HepG2 (cell line): Measurements from ENCODE around the gene C19orf73. TPM values are rescaled to one million over a fixed set of nuclear protein-coding genes. Genes with fewer than 3 reads are reported as not detected.

Experiments used
- ARNT ChIP-seq: fragments of 450-650 bp; IDR thresholded peaks from 2 replicates; pipeline ENCODE4 v1.6.1; 2017
- DR1 ChIP-seq: sonication (generic); formaldehyde crosslinking; IDR thresholded peaks from 2 replicates; pipeline ENCODE4 v1.8.0; 2021; ENCODE audit warnings: mild to moderate bottlenecking, missing genetic modification reagents, inconsistent platforms
- FOSL1 ChIP-seq: sonication (generic); formaldehyde crosslinking; IDR thresholded peaks from 2 replicates; pipeline ENCODE4 v1.9.0; 2021; ENCODE audit warnings: missing genetic modification reagents, borderline replicate concordance
- FOSL2 ChIP-seq: sonication (generic); formaldehyde crosslinking; IDR thresholded peaks from 2 replicates; pipeline ENCODE4 v1.4.0; 2020; ENCODE audit warnings: missing genetic modification reagents
- HNF4A ChIP-seq: sonication (generic); formaldehyde crosslinking; IDR thresholded peaks from 2 replicates; pipeline ENCODE4 v1.4.0; 2020; ENCODE audit warnings: missing genetic modification reagents
- IRF1 ChIP-seq: sonication (generic); formaldehyde crosslinking; IDR thresholded peaks from 2 replicates; pipeline ENCODE4 v1.4.0; 2020; ENCODE audit warnings: low read depth, mild to moderate bottlenecking, missing genetic modification reagents
- ISL2 ChIP-seq: sonication (generic); formaldehyde crosslinking; IDR thresholded peaks from 2 replicates; pipeline ENCODE4 v1.5.0; 2020; ENCODE audit warnings: missing genetic modification reagents
- MLLT10 ChIP-seq: sonication (generic); formaldehyde crosslinking; IDR thresholded peaks from 2 replicates; pipeline ENCODE4 v1.4.0; 2020; ENCODE audit warnings: missing genetic modification reagents
- NCOA2 ChIP-seq: sonication (generic); formaldehyde crosslinking; IDR thresholded peaks from 2 replicates; pipeline ENCODE4 v1.8.0; 2022; ENCODE audit warnings: inconsistent platforms
- NFKB2 ChIP-seq: sonication (generic); formaldehyde crosslinking; IDR thresholded peaks from 2 replicates; pipeline ENCODE4 v1.4.0; 2020; ENCODE audit warnings: missing genetic modification reagents, borderline replicate concordance
- SCMH1 ChIP-seq: sonication (generic); formaldehyde crosslinking; IDR thresholded peaks from 2 replicates; pipeline ENCODE4 v1.9.0; 2021; ENCODE audit warnings: missing genetic modification reagents, mild to moderate bottlenecking, borderline replicate concordance
- YY1 ChIP-seq: IDR thresholded peaks from 2 replicates; pipeline ENCODE4 v1.6.1; 2011; ENCODE audit warnings: low read length, low read depth, moderate library complexity, mild to moderate bottlenecking; ENCODE audit not compliant: insufficient read depth, insufficient replicate concordance
- ZNF205 ChIP-seq: IDR thresholded peaks from 2 replicates; pipeline ENCODE4 v1.6.1; 2018; ENCODE audit warnings: missing biosample characterization, missing genetic modification reagents
- ZNF280D ChIP-seq: sonication (generic); formaldehyde crosslinking; IDR thresholded peaks from 2 replicates; pipeline ENCODE4 v1.5.1; 2020; ENCODE audit warnings: mild to moderate bottlenecking, missing genetic modification reagents
- ZNF367 ChIP-seq: sonication (generic); formaldehyde crosslinking; IDR thresholded peaks from 2 replicates; pipeline ENCODE4 v1.4.0; 2020; ENCODE audit warnings: missing genetic modification reagents, borderline replicate concordance
- ZNF383 ChIP-seq: sonication (generic); formaldehyde crosslinking; IDR thresholded peaks from 2 replicates; pipeline ENCODE4 v1.4.0; 2020; ENCODE audit warnings: missing genetic modification reagents, mild to moderate bottlenecking, borderline replicate concordance
- ZNF451 ChIP-seq: sonication (generic); formaldehyde crosslinking; IDR thresholded peaks from 2 replicates; pipeline ENCODE4 v1.5.0; 2020; ENCODE audit warnings: mild to moderate bottlenecking, missing genetic modification reagents
- ZNF546 ChIP-seq: sonication (generic); formaldehyde crosslinking; conservative IDR thresholded peaks from 2 replicates; pipeline ENCODE4 v1.8.1; 2023; ENCODE audit warnings: mild to moderate bottlenecking, missing genetic modification reagents
- ZNF569 ChIP-seq: sonication (generic); formaldehyde crosslinking; IDR thresholded peaks from 2 replicates; pipeline ENCODE4 v1.5.0; 2020; ENCODE audit warnings: mild to moderate bottlenecking, missing genetic modification reagents, moderate library complexity, borderline replicate concordance
- ZNF660 ChIP-seq: sonication (generic); formaldehyde crosslinking; IDR thresholded peaks from 2 replicates; pipeline ENCODE4 v1.5.1; 2020; ENCODE audit warnings: mild to moderate bottlenecking, low read depth, missing genetic modification reagents, borderline replicate concordance
- ZNF770 ChIP-seq: sonication (generic); formaldehyde crosslinking; IDR thresholded peaks from 2 replicates; pipeline ENCODE4 v1.5.0; 2020; ENCODE audit warnings: mild to moderate bottlenecking, missing genetic modification reagents
- polyA plus RNA-seq, 8 experiments: library from polyadenylated mRNA; depleted of rRNA in 3 of 8; stranded (reverse) in 7 of 8; unstranded in 1 of 8; fragments of >200 nt; fragmentation: Illumina TruSeq in 4 of 8; extraction: Trizol in 4 of 8; gene quantifications; 2 replicates each; pipeline versions ENCODE4 v1.2.1 to v1.2.3, GENCODE V29; 2011 to 2016; ENCODE audit warnings: low read depth in 4 of 8, missing spikeins in 1 of 8, mixed read lengths in 1 of 8; ENCODE audit not compliant: insufficient read depth in 1 of 8
- total RNA-seq, 5 experiments: library from RNA; depleted of rRNA; stranded (reverse); fragments of >200 nt; fragmentation: Illumina TruSeq; extraction: Trizol; gene quantifications; 2 replicates each; pipeline ENCODE4 v1.2.3, GENCODE V29; 2016; ENCODE audit warnings: low read depth in 1 of 5

C19orf73 gene
- total and polyA plus RNA-seq, 2 of the 13 experiments (the other 11 are each of a cell fraction or from before 2014, with no cell fraction given), result 1.4 to 1.5 TPM

GRCh38 chr19:49118565-49119410, at the start of gene C19orf73 (continued):
- TF ChIP-seq IRF1 (CRISPR knock-in tag) (0 out of 2 replicates have a peak, but pooled peaks have one; percentile 22), ISL2 (peak; percentile 62; the same call in 1 of the 2 replicates), DR1 (CRISPR knock-in tag) (no peak), ZNF569 (CRISPR knock-in tag) (0 out of 2 replicates have a peak, but pooled peaks have one; percentile 35), ZNF451 (CRISPR knock-in tag) (0 out of 2 replicates have a peak, but pooled peaks have one; percentile 37), YY1 (no peak), ZNF383 (CRISPR knock-in tag) (no peak), NCOA2 (no peak; the same call in 1 of the 2 replicates), ZNF367 (no peak), NFKB2 (CRISPR knock-in tag) (peak; percentile 88; the same call in 1 of the 2 replicates), ZNF660 (no peak), HNF4A (CRISPR knock-in tag) (no peak; the same call in none of the 2 replicates), FOSL1 (CRISPR knock-in tag) (no peak), MLLT10 (no peak), ARNT (no peak), ZNF205 (CRISPR knock-in tag) (0 out of 2 replicates have a peak, but pooled peaks have one; percentile 46), ZNF280D (peak; percentile 65; the same call in 1 of the 2 replicates), FOSL2 (CRISPR knock-in tag) (peak; percentile 33; the same call in 1 of the 2 replicates), SCMH1 (CRISPR knock-in tag) (no peak), ZNF546 (CRISPR knock-in tag) (peak; percentile 76; the same call in 1 of the 2 replicates), ZNF770 (CRISPR knock-in tag) (0 out of 2 replicates have a peak, but pooled peaks have one; percentile 41)
